Osteocyte (in vitro differentiated cells): ENCODE data around the gene CCNQ. TPM values are rescaled to one million over a fixed set of nuclear protein-coding genes. Genes with fewer than 3 reads are reported as not detected.

Experiments used
- DNase-seq: peaks from one replicate; pipeline ENCODE4 v3.0.0; 2021; ENCODE audit warnings: mixed read lengths; ENCODE audit not compliant: unreplicated experiment; ENCODE audit errors: extremely low spot score
- H3K27ac Mint-ChIP-seq: one replicate; pipeline ENCODE4 v1.8.0; 2021; ENCODE audit warnings: mild to moderate bottlenecking, mixed read lengths; ENCODE audit not compliant: unreplicated experiment
- H3K27me3 Mint-ChIP-seq: one replicate; pipeline ENCODE4 v1.8.0; 2021; ENCODE audit warnings: mixed read lengths; ENCODE audit not compliant: unreplicated experiment
- H3K36me3 Mint-ChIP-seq: one replicate; pipeline ENCODE4 v1.8.0; 2021; ENCODE audit warnings: mixed read lengths; ENCODE audit not compliant: unreplicated experiment
- H3K4me1 Mint-ChIP-seq: one replicate; pipeline ENCODE4 v1.8.0; 2021; ENCODE audit warnings: mixed read lengths; ENCODE audit not compliant: unreplicated experiment
- H3K4me3 Mint-ChIP-seq: one replicate; pipeline ENCODE4 v1.8.0; 2021; ENCODE audit warnings: mild to moderate bottlenecking, moderate library complexity, mixed read lengths; ENCODE audit not compliant: unreplicated experiment
- H3K9me3 Mint-ChIP-seq: one replicate; pipeline ENCODE4 v1.8.0; 2021; ENCODE audit warnings: mixed read lengths; ENCODE audit not compliant: unreplicated experiment
- total RNA-seq: library from RNA; stranded (reverse); gene quantifications from 2 replicates; pipeline ENCODE4 v1.2.1, GENCODE V29; 2021
- TF ChIP-seq, protein P1 (sequence below): fragments of 200-600 bp; sonication (generic); IDR thresholded peaks from 2 replicates; pipeline ENCODE4 v1.5.0; 2021; ENCODE audit warnings: antibody characterized with exemption, mild to moderate bottlenecking, moderate library complexity

The CCNQ gene
- total RNA-seq, 1 donor from 2014 or later: 16.0 TPM

DNA sequence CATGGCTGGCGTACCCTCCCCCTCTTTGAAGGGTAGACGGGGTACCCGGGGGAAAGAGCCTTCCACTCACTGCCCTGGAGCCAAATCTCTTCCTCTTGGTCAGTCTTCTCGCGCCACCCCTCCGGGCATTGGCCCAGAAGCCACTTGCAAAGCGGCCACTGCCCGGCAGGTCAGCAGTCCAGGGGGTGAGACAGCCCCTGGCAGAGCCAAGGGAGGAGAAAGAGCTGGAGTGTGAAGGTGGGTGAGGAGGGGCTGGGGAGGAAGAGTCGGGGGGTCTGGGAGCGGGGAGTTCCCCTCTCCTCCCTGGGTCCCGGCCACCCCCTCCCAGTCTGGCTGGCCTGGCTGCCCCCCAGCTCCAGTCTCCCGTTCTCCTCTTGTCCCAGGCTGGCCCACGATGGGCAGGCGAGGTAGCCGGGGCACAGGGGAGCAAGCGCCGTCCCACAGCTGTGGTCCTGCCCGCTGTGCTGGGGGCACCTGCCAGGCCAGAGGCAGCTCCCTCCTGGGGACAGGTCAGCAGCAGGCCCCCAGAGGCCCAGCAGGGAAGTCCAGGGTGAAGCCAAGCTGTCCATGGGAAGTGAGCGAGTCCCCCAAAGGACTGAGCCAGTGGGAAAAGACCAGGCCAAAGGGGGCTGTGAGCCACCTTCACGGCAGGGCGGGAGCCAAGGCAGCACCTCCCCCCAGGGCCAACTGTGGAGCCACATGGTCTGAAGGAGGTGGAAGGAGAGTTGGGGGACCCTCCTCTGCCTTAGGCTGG is 26.5 kb upstream of the CCNQ start:
- Mint-ChIP-seq H3K27me3 (peaks cover 13% of the 10 kb centered on the region), H3K36me3 (no peaks in the 10 kb centered on the region), H3K27ac (no peak overlapping the region), H3K4me1 (peaks cover 6% of the 10 kb centered on the region), H3K9me3 (peaks cover 3% of the 10 kb centered on the region), H3K4me3 (no peak overlapping the region)
- TF ChIP-seq, protein P1, sequence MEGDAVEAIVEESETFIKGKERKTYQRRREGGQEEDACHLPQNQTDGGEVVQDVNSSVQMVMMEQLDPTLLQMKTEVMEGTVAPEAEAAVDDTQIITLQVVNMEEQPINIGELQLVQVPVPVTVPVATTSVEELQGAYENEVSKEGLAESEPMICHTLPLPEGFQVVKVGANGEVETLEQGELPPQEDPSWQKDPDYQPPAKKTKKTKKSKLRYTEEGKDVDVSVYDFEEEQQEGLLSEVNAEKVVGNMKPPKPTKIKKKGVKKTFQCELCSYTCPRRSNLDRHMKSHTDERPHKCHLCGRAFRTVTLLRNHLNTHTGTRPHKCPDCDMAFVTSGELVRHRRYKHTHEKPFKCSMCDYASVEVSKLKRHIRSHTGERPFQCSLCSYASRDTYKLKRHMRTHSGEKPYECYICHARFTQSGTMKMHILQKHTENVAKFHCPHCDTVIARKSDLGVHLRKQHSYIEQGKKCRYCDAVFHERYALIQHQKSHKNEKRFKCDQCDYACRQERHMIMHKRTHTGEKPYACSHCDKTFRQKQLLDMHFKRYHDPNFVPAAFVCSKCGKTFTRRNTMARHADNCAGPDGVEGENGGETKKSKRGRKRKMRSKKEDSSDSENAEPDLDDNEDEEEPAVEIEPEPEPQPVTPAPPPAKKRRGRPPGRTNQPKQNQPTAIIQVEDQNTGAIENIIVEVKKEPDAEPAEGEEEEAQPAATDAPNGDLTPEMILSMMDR: no peak
- no peak for DNase-seq

DNA sequence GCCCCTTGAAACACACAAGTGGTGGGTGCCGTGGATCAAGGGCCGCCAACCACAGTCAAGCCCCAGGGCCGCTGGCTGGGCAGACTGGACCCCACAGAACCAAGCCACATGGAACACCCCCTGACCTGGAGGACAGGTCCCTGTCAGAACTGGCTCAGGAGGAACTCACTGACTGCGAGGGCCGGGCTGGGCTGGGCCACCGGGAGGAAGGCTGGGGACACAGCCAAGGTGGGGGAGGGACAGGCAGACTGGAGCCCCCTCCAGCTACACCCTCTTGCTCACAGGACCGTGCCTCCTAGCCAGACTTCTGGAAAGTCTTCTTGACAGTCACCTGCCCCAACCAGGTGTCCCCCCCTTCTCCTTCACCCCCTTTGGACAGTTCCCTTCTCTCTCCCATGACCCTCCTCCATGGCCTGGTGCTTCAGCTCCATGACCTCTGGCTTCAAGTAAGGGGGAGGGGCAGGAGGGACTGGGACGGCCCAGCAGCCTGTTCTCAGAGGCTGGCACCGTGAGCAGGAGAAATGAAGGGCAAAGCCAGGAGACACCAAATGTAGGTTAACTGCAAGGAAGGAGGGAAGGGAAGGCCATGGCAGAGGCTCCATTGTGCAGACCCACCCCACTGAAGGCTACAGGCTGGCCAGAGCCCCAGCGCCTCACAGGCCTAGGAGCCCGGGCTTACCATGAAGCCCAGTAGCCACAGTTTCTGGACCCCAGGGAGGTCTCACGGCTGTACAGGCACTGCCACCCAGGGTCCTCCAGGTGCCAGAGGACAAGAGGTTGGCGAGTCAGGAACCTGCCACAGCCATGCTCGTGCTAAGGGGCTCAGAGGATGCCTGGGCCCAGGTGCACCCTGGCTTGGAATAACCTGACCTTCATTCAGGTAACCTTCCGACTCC is 25.5 kb upstream of the CCNQ start:
- no peak overlapping the region for H3K27ac Mint-ChIP-seq

DNA sequence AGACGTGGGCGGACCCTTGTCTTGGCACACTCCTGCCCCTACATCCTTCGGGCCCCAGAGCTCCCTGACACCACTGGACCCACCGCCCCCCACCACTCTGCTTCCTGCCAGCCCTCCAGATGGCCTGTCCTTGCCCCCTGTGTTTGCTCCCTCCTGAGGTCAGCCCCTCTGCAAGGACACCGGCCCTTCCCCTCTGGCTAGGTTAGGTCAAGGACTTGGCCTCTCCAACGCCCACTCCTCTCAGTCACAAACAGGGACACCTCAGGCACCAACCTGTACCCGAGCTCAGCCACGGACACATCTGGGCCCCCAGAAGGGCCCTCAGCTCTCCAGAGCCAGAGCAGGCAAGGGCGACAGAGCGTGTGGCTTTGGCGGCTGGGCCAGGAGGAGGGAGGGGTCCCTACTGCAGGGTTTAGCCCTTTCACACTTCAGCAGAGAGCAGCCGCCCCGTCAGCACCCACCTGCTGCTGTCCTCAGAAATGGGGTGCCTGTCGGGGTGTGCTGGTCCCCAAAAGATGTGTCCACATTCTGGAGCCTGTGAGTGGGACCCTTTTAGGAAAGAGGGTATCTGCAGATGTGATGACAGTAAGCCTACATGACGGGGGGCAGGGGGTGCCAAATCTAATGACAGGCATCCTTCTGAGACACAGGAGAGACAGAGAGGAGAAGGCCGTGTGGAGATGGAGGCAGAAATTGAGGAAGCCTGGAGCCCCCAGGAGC is 24.5 kb upstream of the CCNQ start:
- H3K27me3 Mint-ChIP-seq: peaks cover 12% of the 10 kb centered on the region
- no peaks in the 10 kb centered on the region for H3K9me3 Mint-ChIP-seq
- peaks cover 6% of the 10 kb centered on the region for H3K4me1 Mint-ChIP-seq
- TF ChIP-seq, protein P1: no peak
- no peak overlapping the region for H3K4me3 Mint-ChIP-seq
- no peaks in the 10 kb centered on the region for H3K36me3 Mint-ChIP-seq
- no peak overlapping the region for H3K27ac Mint-ChIP-seq
- DNase-seq: no peak

More for the DNA sequence above, 25.5 kb upstream of the CCNQ start:
- Mint-ChIP-seq H3K27me3 (peaks cover 9% of the 10 kb centered on the region), H3K4me1 (peaks cover 6% of the 10 kb centered on the region), H3K4me3 (no peak overlapping the region), H3K36me3 (no peaks in the 10 kb centered on the region), H3K9me3 (no peaks in the 10 kb centered on the region)
- DNase-seq: no peak
- TF ChIP-seq, protein P1: no peak

DNA sequence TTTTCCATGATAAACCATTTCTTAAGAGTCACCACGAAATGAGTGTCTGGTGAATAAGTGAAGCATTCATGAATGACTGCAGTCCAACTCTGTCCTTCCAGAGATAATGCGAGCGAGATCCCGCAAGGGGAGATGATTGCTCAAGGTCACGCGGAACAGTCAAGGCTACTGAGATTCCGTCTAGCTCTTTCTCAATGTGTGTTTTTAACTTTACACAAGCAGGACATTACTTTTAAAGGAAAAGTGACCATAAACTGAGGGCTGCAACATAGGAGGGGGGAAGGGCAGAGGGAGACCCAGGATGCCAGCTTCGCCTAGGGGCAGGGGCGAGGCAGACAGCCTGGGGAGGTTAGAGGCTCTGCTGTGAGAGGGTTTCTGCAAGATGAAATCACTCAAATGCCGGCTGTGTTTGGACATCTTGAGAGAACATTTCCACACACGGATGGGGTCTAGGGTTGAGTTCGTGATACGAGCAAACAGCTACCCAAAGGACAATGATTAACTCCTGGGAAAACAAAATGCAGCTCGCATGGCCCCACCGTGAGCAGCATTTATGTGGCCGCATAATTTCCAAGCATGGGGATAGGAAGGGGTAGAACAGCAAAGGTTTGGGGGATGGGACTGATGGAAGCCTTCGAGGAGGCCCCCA is 23.8 kb upstream of the CCNQ start:
- no peak overlapping the region for H3K4me3 Mint-ChIP-seq
- no peak for DNase-seq

More for the DNA sequence above, 23.8 kb upstream of the CCNQ start:
- TF ChIP-seq, protein P1: no peak
- Mint-ChIP-seq H3K4me1 (peaks cover 6% of the 10 kb centered on the region), H3K36me3 (no peaks in the 10 kb centered on the region), H3K27me3 (peaks cover 16% of the 10 kb centered on the region), H3K9me3 (no peaks in the 10 kb centered on the region), H3K27ac (no peak overlapping the region)
